ENCODE results near the gene HK3.

The HK3 gene

GRCh38 chr5:176899296-176899891 lies at the start of gene HK3:
Gene HK3 (minus strand): TSS chr5:176899346. CDS start chr5:176896159, 3,187 bp downstream.
- H3K27ac ChIP-seq = no peak within 1 kb of the TSS
- no peak for DNase-seq (ENCODE audit: low read depth, low spot score)

GRCh38 chr5:176948458-176948857 lies 49.3 kb upstream of the HK3 start:
- DNase-seq (ENCODE audit: low read depth, low spot score) = no peak
- no peak overlapping the region for H3K27ac ChIP-seq

- no peak overlapping the region for H3K27ac ChIP-seq
- DNase-seq (ENCODE audit: low read depth, low spot score) = no peak
Observed at GRCh38 chr5:176947847-176948246, 48.7 kb upstream of the HK3 start.

- no peak for DNase-seq (ENCODE audit: low read depth, low spot score)
- no peak overlapping the region for H3K27ac ChIP-seq
Observed at GRCh38 chr5:176944268-176944667, 45.1 kb upstream of the HK3 start.

GRCh38 chr5:176943816-176944215 lies 44.7 kb upstream of the HK3 start:
- no peak overlapping the region for H3K27ac ChIP-seq
- no peak for DNase-seq (ENCODE audit: low read depth, low spot score)

- no peak for DNase-seq (ENCODE audit: low read depth, low spot score)
- H3K27ac ChIP-seq = no peak overlapping the region
Observed at GRCh38 chr5:176941951-176942350, 42.8 kb upstream of the HK3 start.

GRCh38 chr5:176938472-176938871 lies 39.3 kb upstream of the HK3 start:
- no peak for DNase-seq (ENCODE audit: low read depth, low spot score)
- no peak overlapping the region for H3K27ac ChIP-seq

GRCh38 chr5:176935017-176935416 lies 35.9 kb upstream of the HK3 start:
- DNase-seq (ENCODE audit: low read depth, low spot score) = no peak
- H3K27ac ChIP-seq = no peak overlapping the region

GRCh38 chr5:176934309-176934930 lies 35.3 kb upstream of the HK3 start:
- DNase-seq (ENCODE audit: low read depth, low spot score) = no peak
- no peak overlapping the region for H3K27ac ChIP-seq

GRCh38 chr5:176929654-176930053 lies 30.5 kb upstream of the HK3 start:
- H3K27ac ChIP-seq = no peak overlapping the region
- no peak for DNase-seq (ENCODE audit: low read depth, low spot score)

GRCh38 chr5:176927562-176927961 lies 28.4 kb upstream of the HK3 start:
- no peak overlapping the region for H3K27ac ChIP-seq
- DNase-seq (ENCODE audit: low read depth, low spot score) = no peak

GRCh38 chr5:176922817-176923216 lies 23.7 kb upstream of the HK3 start:
- H3K27ac ChIP-seq = no peak overlapping the region
- no peak for DNase-seq (ENCODE audit: low read depth, low spot score)

- DNase-seq (ENCODE audit: low read depth, low spot score) = no peak
- H3K27ac ChIP-seq = no peak overlapping the region
Observed at GRCh38 chr5:176921714-176922113, 22.6 kb upstream of the HK3 start.

- DNase-seq (ENCODE audit: low read depth, low spot score) = no peak
- no peak overlapping the region for H3K27ac ChIP-seq
Observed at GRCh38 chr5:176918613-176919012, 19.5 kb upstream of the HK3 start.

GRCh38 chr5:176916337-176916736 lies 17.2 kb upstream of the HK3 start:
- no peak overlapping the region for H3K27ac ChIP-seq

GRCh38 chr5:176915906-176916305 lies 16.8 kb upstream of the HK3 start:
- DNase-seq (ENCODE audit: low read depth, low spot score) = no peak
- no peak overlapping the region for H3K27ac ChIP-seq

More at GRCh38 chr5:176916337-176916736, 17.2 kb upstream of the HK3 start:
- DNase-seq (ENCODE audit: low read depth, low spot score) = no peak

GRCh38 chr5:176912115-176912514 lies 13.0 kb upstream of the HK3 start:
- no peak overlapping the region for H3K27ac ChIP-seq
- no peak for DNase-seq (ENCODE audit: low read depth, low spot score)

GRCh38 chr5:176908675-176909368 lies 9.7 kb upstream of the HK3 start:
- H3K27ac ChIP-seq = no peak overlapping the region
- DNase-seq (ENCODE audit: low read depth, low spot score) = no peak

GRCh38 chr5:176906796-176907195 lies 7.7 kb upstream of the HK3 start:
- no peak overlapping the region for H3K27ac ChIP-seq
- no peak for DNase-seq (ENCODE audit: low read depth, low spot score)

GRCh38 chr5:176906126-176906525 lies 7.0 kb upstream of the HK3 start:
- H3K27ac ChIP-seq = no peak overlapping the region
- DNase-seq (ENCODE audit: low read depth, low spot score) = no peak

GRCh38 chr5:176904276-176904675 lies 5.1 kb upstream of the HK3 start:
- H3K27ac ChIP-seq = no peak overlapping the region
- no peak for DNase-seq (ENCODE audit: low read depth, low spot score)
